GM18502 (cell line): ENCODE results near the gene IQCH.

Experiments
- ATAC-seq: cut with Tn5 transposase; IDR thresholded peaks from one replicate; pipeline ENCODE4 v1.9.1; 2021; ENCODE audit warnings: mild to moderate bottlenecking; ENCODE audit not compliant: unreplicated experiment, poor library complexity

Gene IQCH

GRCh38 chr15:67385971-67386370 is 131.4 kb downstream of the IQCH start:
- no peak for ATAC-seq

GRCh38 chr15:67386947-67387346 is 132.4 kb downstream of the IQCH start:
- no peak for ATAC-seq

- no peak for ATAC-seq
Observed at GRCh38 chr15:67389975-67390374, 135.4 kb downstream of the IQCH start.

GRCh38 chr15:67394873-67395639 is 140.5 kb downstream of the IQCH start:
- ATAC-seq = no peak

- ATAC-seq = no peak
Observed at GRCh38 chr15:67396114-67396513, 141.5 kb downstream of the IQCH start.

- ATAC-seq = no peak
Observed at GRCh38 chr15:67397139-67397538, 142.6 kb downstream of the IQCH start.

GRCh38 chr15:67399925-67400324 is 145.3 kb downstream of the IQCH start:
- ATAC-seq = no peak

- no peak for ATAC-seq
Observed at GRCh38 chr15:67400890-67401289, 146.3 kb downstream of the IQCH start.

- ATAC-seq = no peak
Observed at GRCh38 chr15:67401336-67401735, 146.8 kb downstream of the IQCH start.

GRCh38 chr15:67403428-67404154 is 149.0 kb downstream of the IQCH start:
- no peak for ATAC-seq

GRCh38 chr15:67405208-67406191 is 150.9 kb downstream of the IQCH start:
- ATAC-seq = no peak

- no peak for ATAC-seq
Observed at GRCh38 chr15:67406257-67406861, 151.8 kb downstream of the IQCH start.

GRCh38 chr15:67407786-67408185 is 153.2 kb downstream of the IQCH start:
- no peak for ATAC-seq

- no peak for ATAC-seq
Observed at GRCh38 chr15:67409175-67409574, 154.6 kb downstream of the IQCH start.

- no peak for ATAC-seq
Observed at GRCh38 chr15:67411486-67411885, 156.9 kb downstream of the IQCH start.

GRCh38 chr15:67413770-67414390 is 159.3 kb downstream of the IQCH start:
- no peak for ATAC-seq

- ATAC-seq = no peak
Observed at GRCh38 chr15:67415181-67415580, 160.6 kb downstream of the IQCH start.

GRCh38 chr15:67416891-67417290 is 162.3 kb downstream of the IQCH start:
- no peak for ATAC-seq

GRCh38 chr15:67419705-67420104 is 165.1 kb downstream of the IQCH start:
- no peak for ATAC-seq

- ATAC-seq = no peak
Observed at GRCh38 chr15:67420137-67420536, 165.6 kb downstream of the IQCH start.
